GM18505 (cell line): Measurements from ENCODE around the gene MAFG.

Experiments
- ATAC-seq: cut with Tn5 transposase; IDR thresholded peaks from one replicate; pipeline ENCODE4 v1.9.1; 2021; ENCODE audit not compliant: unreplicated experiment
- POLR2A ChIP-seq: IDR thresholded peaks from 4 replicates; pipeline ENCODE4 v1.6.1; 2011; ENCODE audit warnings: borderline replicate concordance; ENCODE audit not compliant: insufficient read depth, insufficient read length; ENCODE audit errors: extremely low read depth

MAFG gene

DNA sequence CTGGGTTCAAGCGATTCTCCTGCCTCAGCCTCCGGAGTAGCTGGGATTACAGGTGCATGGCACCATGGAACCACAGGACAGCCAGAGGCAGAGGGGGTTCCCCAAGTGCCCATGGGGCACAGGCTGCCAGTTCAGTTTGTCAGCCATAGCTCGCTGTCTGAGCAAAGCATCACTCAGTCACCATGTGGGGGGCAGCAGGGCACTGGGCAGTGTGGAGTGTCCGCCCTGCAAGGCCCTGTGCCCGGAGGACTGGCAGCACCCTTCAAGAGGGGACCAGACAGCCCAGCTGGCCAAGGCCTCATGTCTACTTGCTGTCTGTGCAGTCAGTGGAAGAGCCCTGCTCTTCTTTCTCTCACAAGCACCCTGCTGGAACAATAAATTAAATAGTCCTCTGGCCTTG, 42.6 kb downstream of the MAFG start:
- ATAC-seq, result no peak
- no peak for TF ChIP-seq POLR2A

DNA sequence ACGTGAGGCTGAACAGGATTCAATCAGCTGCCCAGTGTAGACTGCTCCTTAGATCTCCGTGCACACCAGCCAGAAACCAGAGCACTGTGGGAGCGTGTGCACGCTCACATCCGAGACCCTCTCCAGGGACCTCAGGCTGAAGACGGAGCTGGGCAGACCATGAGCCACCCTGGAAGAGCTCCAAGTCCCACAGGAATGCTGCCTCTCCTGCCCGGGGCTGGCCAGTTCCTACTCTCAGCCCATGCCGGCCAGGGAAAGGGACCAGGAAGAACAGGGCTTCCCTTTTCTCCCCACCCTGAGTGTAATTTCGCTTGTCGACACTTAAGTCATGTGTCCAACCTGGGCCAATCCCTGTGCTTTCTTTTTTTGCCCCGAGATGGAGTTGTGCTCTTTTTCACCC, 43.0 kb downstream of the MAFG start:
- no peak for ATAC-seq
- TF ChIP-seq POLR2A, result no peak

DNA sequence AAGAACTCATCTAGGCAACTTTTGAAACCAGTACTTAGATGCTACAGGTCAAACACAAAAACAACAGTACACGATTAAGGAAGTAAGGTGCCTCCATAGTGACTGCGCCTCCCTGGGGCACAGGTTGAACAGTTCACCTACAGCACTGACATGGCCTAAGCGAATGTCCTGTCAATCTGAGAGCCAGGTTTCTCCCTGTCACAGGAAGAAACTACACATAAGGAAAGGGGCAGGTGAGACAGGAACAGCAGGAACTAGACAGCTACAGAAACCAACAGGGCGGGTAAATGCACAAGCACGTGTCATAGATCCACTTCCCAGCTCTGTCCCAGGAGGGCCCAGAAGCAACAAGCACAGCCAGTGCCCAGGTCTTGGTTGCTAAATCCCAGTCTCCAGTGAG, 48.4 kb downstream of the MAFG start:
- ATAC-seq, result no peak

DNA sequence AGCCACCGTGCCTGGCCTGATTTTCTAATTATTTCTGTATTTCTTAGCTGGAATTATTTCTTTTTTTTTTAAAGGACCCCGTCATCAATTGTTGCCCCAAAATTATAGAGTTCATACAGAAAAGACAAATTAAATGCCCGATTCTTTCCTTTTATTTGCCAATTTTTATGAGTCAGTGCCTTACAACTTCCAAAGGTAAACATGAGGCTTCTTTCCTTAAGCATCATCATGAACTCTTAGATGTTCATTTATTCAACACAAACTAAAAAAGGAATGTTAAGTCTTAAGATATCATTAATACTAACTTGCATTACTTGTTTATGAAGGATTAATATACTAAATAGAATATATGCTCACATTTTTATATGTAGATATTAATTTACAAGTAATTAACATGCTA, 49.2 kb downstream of the MAFG start:
- TF ChIP-seq POLR2A, result no peak
- ATAC-seq, result no peak

More for the DNA sequence above, 48.4 kb downstream of the MAFG start:
- no peak for TF ChIP-seq POLR2A

DNA sequence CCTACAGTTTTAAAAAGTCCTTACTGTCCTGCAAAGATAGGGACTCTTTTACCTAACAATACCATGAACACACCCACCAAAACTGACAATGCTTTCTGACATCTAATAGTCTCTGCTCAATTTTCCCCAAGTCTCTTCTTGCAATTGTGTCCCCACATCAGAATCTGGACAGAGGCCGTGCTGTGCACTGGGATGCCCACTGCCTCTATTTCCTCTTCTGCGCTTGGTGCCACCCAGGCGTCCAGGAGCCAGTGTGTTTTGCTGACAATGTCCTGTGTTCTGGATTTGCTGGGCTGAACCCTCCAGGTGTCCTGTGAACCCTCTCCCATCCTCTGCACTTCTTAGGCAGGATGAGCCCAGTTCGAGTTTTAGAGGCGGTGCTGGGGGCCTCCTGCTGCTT, 50.0 kb downstream of the MAFG start:
- ATAC-seq, result no peak
- TF ChIP-seq POLR2A, result no peak

DNA sequence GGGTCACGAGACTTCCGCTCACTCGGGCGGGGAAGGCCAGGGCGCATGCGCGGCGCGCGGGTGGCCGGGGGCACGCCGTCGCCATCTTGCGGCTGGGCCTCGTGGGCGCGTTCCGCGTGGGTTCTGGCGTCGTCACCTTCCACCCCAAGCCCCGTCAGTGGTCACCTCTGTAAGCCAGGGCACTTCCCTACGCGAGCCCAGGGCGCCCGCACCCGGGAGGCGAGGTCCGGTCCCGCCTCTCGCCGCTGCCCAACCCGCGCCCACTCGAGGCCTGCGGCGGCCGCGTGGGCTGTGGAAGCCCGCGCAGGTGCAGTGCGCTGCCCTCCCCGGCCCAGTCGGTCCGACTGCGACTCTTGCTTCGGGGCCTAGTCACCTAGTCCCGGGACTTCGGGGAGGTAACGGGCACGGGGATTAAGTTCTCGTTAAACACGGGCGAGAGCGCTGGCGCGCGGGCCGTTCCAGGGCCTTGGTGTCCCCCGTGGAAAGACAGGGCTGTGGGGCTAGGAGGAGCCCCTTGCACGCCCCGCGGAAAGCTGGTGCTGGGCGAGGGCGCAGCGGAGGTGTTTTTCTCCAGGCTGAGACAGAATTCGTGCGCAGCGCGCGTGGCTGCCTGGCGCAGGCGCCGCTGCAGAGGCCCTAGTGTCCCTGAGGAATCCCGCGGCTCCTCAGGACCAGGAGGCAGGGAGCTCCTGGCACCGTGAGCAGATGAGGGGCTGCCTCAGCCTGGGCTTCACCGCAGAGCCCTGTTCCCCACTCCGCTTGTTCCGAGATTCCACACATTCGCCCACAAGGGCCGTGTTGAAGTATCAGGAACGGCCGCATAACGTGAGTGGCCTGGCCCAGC, 55.9 kb downstream of the MAFG start:
- TF ChIP-seq POLR2A, result peak; percentile 80
- ATAC-seq, result peak; percentile 51

DNA sequence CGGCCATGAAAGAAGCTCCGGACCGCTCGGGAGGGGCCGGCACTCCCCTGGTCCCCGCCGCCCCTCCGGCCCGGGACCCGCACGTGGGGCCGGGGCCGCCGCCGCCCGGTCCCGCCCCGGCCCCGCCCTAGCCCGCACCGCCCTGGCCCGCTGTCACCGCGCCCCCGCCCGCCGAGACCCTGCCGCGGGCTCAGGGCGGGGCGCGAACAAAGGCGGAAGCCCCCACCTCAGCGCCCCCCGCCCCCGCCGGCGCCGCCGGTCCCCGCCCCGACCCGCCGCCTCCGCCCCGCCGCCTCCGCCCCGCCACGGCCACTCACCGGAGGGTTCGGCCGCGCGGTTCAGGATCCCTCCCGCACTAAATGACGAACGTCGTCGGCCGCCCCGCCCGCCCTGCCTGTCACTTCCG, 56.6 kb downstream of the MAFG start, which contains the start of gene ARHGDIA:
Gene ARHGDIA, minus strand, starts transcription at position 357 of the 406 bp plus-strand sequence. CDS start 1,407 bp downstream, outside the sequence.
- peak; percentile 20 for ATAC-seq
- no peak for TF ChIP-seq POLR2A

DNA sequence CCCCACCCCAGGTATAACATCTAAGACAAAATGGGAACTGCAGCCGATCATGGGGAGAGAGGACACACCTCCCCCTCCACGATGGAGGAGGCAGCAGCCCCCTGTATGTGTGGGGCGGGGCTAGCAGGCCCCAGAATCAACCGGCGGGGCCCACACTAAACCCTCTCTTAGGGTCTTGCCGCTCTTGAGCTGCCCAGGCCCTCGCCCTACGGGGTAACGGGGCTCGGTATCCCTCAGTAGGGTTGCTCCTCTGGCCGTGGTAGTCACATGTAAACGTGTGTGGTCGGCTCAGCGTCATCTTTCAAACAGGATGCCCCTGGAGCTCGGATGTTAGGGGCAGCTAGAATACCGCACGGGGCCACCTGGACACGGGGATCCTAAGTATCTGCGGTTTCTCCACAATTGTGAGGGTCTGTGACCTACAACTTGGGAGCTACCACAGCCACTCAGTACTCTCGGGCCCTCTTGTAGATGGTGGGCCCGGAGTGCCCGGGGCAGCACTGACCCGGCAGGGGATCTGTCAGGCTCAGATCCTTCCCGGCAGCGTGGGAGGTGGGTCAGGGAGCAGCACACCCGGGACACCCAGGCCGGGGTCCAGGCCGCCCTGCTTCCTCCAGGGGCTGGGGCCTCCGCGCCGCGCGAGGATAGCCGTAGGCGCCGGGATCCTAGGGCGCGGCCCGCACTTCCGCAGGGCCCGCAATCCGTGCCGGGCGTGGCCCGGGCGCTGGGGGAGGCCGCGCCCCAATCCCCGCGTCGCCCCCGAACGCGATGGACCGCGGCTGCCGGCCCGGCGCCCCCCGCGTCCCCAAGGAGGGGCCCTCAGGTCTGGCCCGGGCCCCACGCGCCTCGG, 57.2 kb downstream of the MAFG start:
- peak; percentile 7 for ATAC-seq
- TF ChIP-seq POLR2A, result no peak

DNA sequence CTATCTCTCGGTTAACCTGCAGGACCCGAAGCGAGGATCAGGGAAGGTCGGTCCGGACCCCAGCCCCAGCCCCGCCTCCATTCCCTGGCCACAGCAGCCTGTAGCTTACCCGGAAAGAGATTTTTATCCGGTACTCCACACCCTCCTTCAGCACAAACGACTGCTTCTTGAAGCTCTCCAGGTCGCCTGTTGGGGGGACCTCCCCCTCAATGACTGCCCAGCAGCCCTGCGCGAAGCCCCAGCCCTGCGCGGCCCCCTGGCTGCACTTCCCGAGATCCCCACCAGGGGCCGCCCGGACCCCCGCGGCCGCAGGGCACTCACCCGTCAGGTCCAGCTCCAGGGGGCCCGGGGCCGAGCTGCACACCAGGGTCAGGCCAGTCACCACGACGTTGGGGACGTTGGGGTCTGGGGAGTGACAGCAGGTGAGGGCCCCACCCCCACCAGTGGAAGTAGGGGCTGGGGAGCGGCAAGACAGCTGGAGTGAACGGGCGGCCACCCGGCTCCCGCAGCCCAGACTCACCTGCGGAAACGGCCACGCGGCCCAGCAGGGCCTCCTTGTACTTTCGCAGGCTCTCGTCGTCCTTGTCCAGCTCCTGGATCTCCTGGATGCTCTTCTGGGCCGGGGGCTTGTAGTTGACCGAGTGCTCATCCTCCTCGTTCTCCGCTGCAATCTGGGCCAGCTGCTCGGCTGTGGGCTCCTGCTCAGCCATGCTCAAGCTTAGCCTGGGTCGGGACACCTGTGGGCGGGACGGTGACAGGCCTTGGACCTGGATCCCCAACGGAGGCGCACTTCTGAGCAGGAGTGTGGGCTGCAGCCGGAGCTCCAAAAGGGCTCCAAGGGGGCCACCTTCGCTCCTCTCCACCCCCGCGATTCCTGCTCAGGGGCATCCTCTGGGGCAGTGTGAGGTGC, 58.1 kb downstream of the MAFG start:
- ATAC-seq, result no peak
- TF ChIP-seq POLR2A, result no peak

DNA sequence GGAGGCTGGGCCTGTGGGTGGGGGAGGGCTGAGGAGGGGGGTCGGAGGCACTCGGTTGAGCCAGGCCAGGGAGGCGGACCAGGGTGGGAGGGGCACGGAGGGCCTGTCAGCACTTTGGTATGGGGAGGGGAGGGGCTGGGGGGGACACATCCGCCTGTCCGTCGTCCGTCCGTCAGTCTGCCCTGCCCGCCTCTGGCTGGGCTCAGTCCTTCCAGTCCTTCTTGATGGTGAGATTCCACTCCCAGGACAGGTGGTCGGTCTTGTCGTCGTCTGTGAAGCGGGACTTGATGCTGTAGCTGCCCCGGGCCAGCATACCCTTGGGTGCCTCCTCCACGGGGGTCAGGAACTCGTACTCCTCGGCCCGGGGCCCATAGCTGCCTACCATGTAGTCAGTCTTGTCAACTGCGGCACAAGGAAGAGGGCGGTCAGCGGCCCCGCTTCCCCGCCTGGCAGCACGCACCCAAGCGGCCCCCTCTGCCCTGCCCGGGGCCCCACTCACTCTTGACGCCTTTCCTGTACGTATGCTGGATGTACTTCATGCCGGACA, 58.8 kb downstream of the MAFG start:
- peak; percentile 9 for TF ChIP-seq POLR2A
- no peak for ATAC-seq
